Dendritic cell treated with granulocyte-macrophage colony-stimulating factor and Interleukin-4, amounts not matched to agents 40 ng/mL and 50 ng/mL, for 4 days (primary cell): ENCODE results near the gene IFNE.
"Not testable (repeated sequence)": the region's sequence is repeated elsewhere in the genome, so short reads cannot be mapped to it uniquely, and the experiment has no call there.

Source experiments
- H3K27ac Mint-ChIP-seq: one replicate; pipeline ENCODE4 v1.8.0; 2022; ENCODE audit warnings: mild to moderate bottlenecking, mixed read lengths
- H3K27me3 Mint-ChIP-seq: one replicate; pipeline ENCODE4 v1.8.0; 2022; ENCODE audit warnings: mild to moderate bottlenecking, mixed read lengths
- H3K36me3 Mint-ChIP-seq: one replicate; pipeline ENCODE4 v1.8.0; 2022; ENCODE audit warnings: low read depth, mixed read lengths
- H3K4me1 Mint-ChIP-seq: one replicate; pipeline ENCODE4 v1.8.0; 2022; ENCODE audit warnings: low read depth, mixed read lengths
- H3K4me3 Mint-ChIP-seq: one replicate; pipeline ENCODE4 v1.8.0; 2022; ENCODE audit warnings: mild to moderate bottlenecking, moderate library complexity, mixed read lengths
- H3K9me3 Mint-ChIP-seq: one replicate; pipeline ENCODE4 v1.8.0; 2022; ENCODE audit warnings: mixed read lengths
- intact Hi-C: fragments of 100-400 bp; cut with micrococcal nuclease; formaldehyde crosslinking; loops from one replicate; pipeline ENCODE4 v1.15.0; 2022

Gene IFNE

GRCh38 chr9:21465859-21466518, 16.1 kb downstream of the IFNE start:
- Mint-ChIP-seq H3K4me1 (no peaks in the 10 kb centered on the region), H3K4me3 (no peak overlapping the region), H3K36me3 (no peaks in the 10 kb centered on the region), H3K27ac (no peak overlapping the region), H3K9me3 (peaks cover 10% of the 10 kb centered on the region), H3K27me3 (peaks cover 17% of the 10 kb centered on the region)
- intact Hi-C loops, result loop anchor here (1.0 to 10.0 kb wide), 2 partner anchors 249 to 323 kb away; no protein-coding TSS in a partner anchor

GRCh38 chr9:21465138-21465537, 17.0 kb downstream of the IFNE start:
- Mint-ChIP-seq H3K36me3 (no peaks in the 10 kb centered on the region), H3K9me3 (peaks cover 10% of the 10 kb centered on the region), H3K4me1 (no peaks in the 10 kb centered on the region), H3K27ac (no peak overlapping the region), H3K27me3 (peaks cover 23% of the 10 kb centered on the region), H3K4me3 (no peak overlapping the region)
- intact Hi-C loops, result loop anchor here (10.0 kb wide), 1 partner anchor 250 kb away; no protein-coding TSS in a partner anchor

- Mint-ChIP-seq H3K27me3 (peaks cover 23% of the 10 kb centered on the region), H3K27ac (no peak overlapping the region), H3K36me3 (no peaks in the 10 kb centered on the region), H3K9me3 (peaks cover 10% of the 10 kb centered on the region), H3K4me1 (no peaks in the 10 kb centered on the region), H3K4me3 (no peak overlapping the region)
- intact Hi-C loops, result loop anchor here (10.0 kb wide), 1 partner anchor 253 kb away; no protein-coding TSS in a partner anchor
Observed at GRCh38 chr9:21461377-21461776, 20.7 kb downstream of the IFNE start.

GRCh38 chr9:21455320-21455719, 26.8 kb downstream of the IFNE start:
- peaks cover 24% of the 10 kb centered on the region for H3K27me3 Mint-ChIP-seq
- no peak overlapping the region for H3K4me3 Mint-ChIP-seq
- no peaks in the 10 kb centered on the region for H3K4me1 Mint-ChIP-seq
- H3K36me3 Mint-ChIP-seq, result no peaks in the 10 kb centered on the region
- H3K27ac Mint-ChIP-seq, result no peak overlapping the region
- intact Hi-C loops, result loop anchor here (5.0 kb wide), 2 partner anchors 128 to 203 kb away; no protein-coding TSS in a partner anchor
- no peaks in the 10 kb centered on the region for H3K9me3 Mint-ChIP-seq

GRCh38 chr9:21454149-21454548, 28.0 kb downstream of the IFNE start:
- Mint-ChIP-seq H3K4me3 (no peak overlapping the region), H3K27ac (no peak overlapping the region), H3K27me3 (peaks cover 36% of the 10 kb centered on the region), H3K4me1 (no peaks in the 10 kb centered on the region), H3K36me3 (no peaks in the 10 kb centered on the region), H3K9me3 (no peaks in the 10 kb centered on the region)
- intact Hi-C loops, result no loop called here

- H3K4me3 Mint-ChIP-seq, result no peak overlapping the region
- H3K4me1 Mint-ChIP-seq, result no peaks in the 10 kb centered on the region
- peaks cover 46% of the 10 kb centered on the region for H3K27me3 Mint-ChIP-seq
- intact Hi-C loops, result no loop called here
- H3K27ac Mint-ChIP-seq, result no peak overlapping the region
- no peaks in the 10 kb centered on the region for H3K36me3 Mint-ChIP-seq
- no peaks in the 10 kb centered on the region for H3K9me3 Mint-ChIP-seq
Observed at GRCh38 chr9:21452681-21453080, 29.4 kb downstream of the IFNE start.

GRCh38 chr9:21450733-21451394, 31.2 kb downstream of the IFNE start:
- Mint-ChIP-seq H3K4me3 (no peak overlapping the region), H3K27ac (no peak overlapping the region), H3K9me3 (no peaks in the 10 kb centered on the region), H3K36me3 (no peaks in the 10 kb centered on the region), H3K27me3 (peaks cover 58% of the 10 kb centered on the region), H3K4me1 (no peaks in the 10 kb centered on the region)
- intact Hi-C loops, result no loop called here

- H3K4me1 Mint-ChIP-seq, result not testable (repeated sequence)
Observed at GRCh38 chr9:21449312-21449711, 32.8 kb downstream of the IFNE start.

GRCh38 chr9:21443849-21444625, 38.1 kb downstream of the IFNE start:
- Mint-ChIP-seq H3K27ac (no peak overlapping the region), H3K4me3 (no peak overlapping the region), H3K9me3 (no peaks in the 10 kb centered on the region), H3K27me3 (peaks cover 51% of the 10 kb centered on the region), H3K4me1 (peaks cover 10% of the 10 kb centered on the region), H3K36me3 (no peaks in the 10 kb centered on the region)
- intact Hi-C loops, result loop anchor here (5.0 kb wide), 1 partner anchor 192 kb away; no protein-coding TSS in a partner anchor

More at GRCh38 chr9:21449312-21449711, 32.8 kb downstream of the IFNE start:
- H3K36me3 Mint-ChIP-seq, H3K27ac Mint-ChIP-seq, intact Hi-C loops, H3K4me3 Mint-ChIP-seq, H3K9me3 Mint-ChIP-seq: not testable (repeated sequence)
- H3K27me3 Mint-ChIP-seq, result peaks cover 58% of the 10 kb centered on the region

GRCh38 chr9:21440139-21440538, 42.0 kb downstream of the IFNE start, which contains the start of gene IFNA1:
TSS of gene IFNA1 (plus strand) at chr9:21440439. CDS start at chr9:21440508, 69 bp downstream.
- H3K27me3 Mint-ChIP-seq, result peaks cover 42% of the 10 kb centered on the region
- no peaks in the 10 kb centered on the region for H3K9me3 Mint-ChIP-seq
- intact Hi-C loops, result loop anchor here (5.0 kb wide), 1 partner anchor 188 kb away; no protein-coding TSS in a partner anchor
- H3K36me3 Mint-ChIP-seq, result no peaks in the 10 kb centered on the region
- H3K4me1 Mint-ChIP-seq, result peaks cover 10% of the 10 kb centered on the region
- H3K4me3 Mint-ChIP-seq, result no peak within 1 kb of the TSS
- H3K27ac Mint-ChIP-seq, result no peak within 1 kb of the TSS

- not testable (repeated sequence) for H3K27ac Mint-ChIP-seq, H3K36me3 Mint-ChIP-seq, H3K4me3 Mint-ChIP-seq, H3K9me3 Mint-ChIP-seq
- H3K27me3 Mint-ChIP-seq, result peaks cover 49% of the 10 kb centered on the region
- peaks cover 10% of the 10 kb centered on the region for H3K4me1 Mint-ChIP-seq
- intact Hi-C loops, result loop anchor here (10.0 kb wide), 1 partner anchor 110 kb away; no protein-coding TSS in a partner anchor
Observed at GRCh38 chr9:21435015-21435383, 47.1 kb downstream of the IFNE start.

- H3K27ac Mint-ChIP-seq, result no peak overlapping the region
Observed at GRCh38 chr9:21434202-21435014, 47.7 kb downstream of the IFNE start.

More at GRCh38 chr9:21434202-21435014, 47.7 kb downstream of the IFNE start:
- H3K27me3 Mint-ChIP-seq, result peaks cover 55% of the 10 kb centered on the region
- no peaks in the 10 kb centered on the region for H3K9me3 Mint-ChIP-seq
- no peak overlapping the region for H3K4me3 Mint-ChIP-seq
- H3K36me3 Mint-ChIP-seq, result no peaks in the 10 kb centered on the region
- H3K4me1 Mint-ChIP-seq, result peaks cover 16% of the 10 kb centered on the region
- intact Hi-C loops, result loop anchor here (5.0 to 10.0 kb wide), 2 partner anchors 52 to 110 kb away; no protein-coding TSS in a partner anchor
